ENCODE results near the gene CAPZA2.

GRCh38 chr7:116968631-116969030, 106.2 kb downstream of the CAPZA2 start:
- TF ChIP-seq EZH2 (IDR thresholded peaks at IDR 0.05) (no peak), EZH2phosphoT487 (IDR thresholded peaks at IDR 0.05) (no peak), CTCF (IDR thresholded peaks at IDR 0.05) (no peak)
